ENCODE results near the gene TCF7. TPM values are rescaled to one million over a fixed set of nuclear protein-coding genes. Genes with fewer than 3 reads are reported as not detected.

The TCF7 gene
- total RNA-seq, 1 experiment from 2014 or later, result 16.8 TPM

GRCh38 chr5:134153657-134154056 is 39.2 kb downstream of the TCF7 start:
- Mint-ChIP-seq H3K27me3 (ENCODE audit: unreplicated experiment) (no peaks in the 10 kb centered on the region), H3K9me3 (ENCODE audit: low read depth, unreplicated experiment) (no peaks in the 10 kb centered on the region), H3K27ac (ENCODE audit: unreplicated experiment) (no peak overlapping the region), H3K4me3 (ENCODE audit: low read depth, unreplicated experiment) (no peak overlapping the region), H3K36me3 (ENCODE audit: insufficient read depth, unreplicated experiment) (peaks cover 49% of the 10 kb centered on the region), H3K4me1 (ENCODE audit: low read depth, unreplicated experiment) (peaks cover 50% of the 10 kb centered on the region)
- TF ChIP-seq CTCF (IDR thresholded peaks at IDR 0.05; ENCODE audit: unreplicated experiment), result no peak
- BruUV-seq (replicated peaks), result no TSS peak
- intact Hi-C loops (cut with micrococcal nuclease; ENCODE audit: unreplicated experiment), result no loop called here
- DNase-seq, result no peak
- CTCF ChIA-PET, result interaction anchor here (0.9 to 1.1 kb wide), 2 partner anchors 114 to 434 kb away, joined by 4 to 5 read pairs; no protein-coding TSS in a partner anchor

- Mint-ChIP-seq H3K4me3 (ENCODE audit: low read depth, unreplicated experiment) (no peak overlapping the region), H3K27me3 (ENCODE audit: unreplicated experiment) (no peaks in the 10 kb centered on the region), H3K36me3 (ENCODE audit: insufficient read depth, unreplicated experiment) (peaks cover 67% of the 10 kb centered on the region), H3K27ac (ENCODE audit: unreplicated experiment) (no peak overlapping the region), H3K9me3 (ENCODE audit: low read depth, unreplicated experiment) (no peaks in the 10 kb centered on the region), H3K4me1 (ENCODE audit: low read depth, unreplicated experiment) (no peaks in the 10 kb centered on the region)
- DNase-seq, result no peak
- CTCF ChIA-PET, result no interaction called here
- no peak for TF ChIP-seq CTCF (IDR thresholded peaks at IDR 0.05; ENCODE audit: unreplicated experiment)
- BruUV-seq (replicated peaks), result no TSS peak
- intact Hi-C loops (cut with micrococcal nuclease; ENCODE audit: unreplicated experiment), result no loop called here
Observed at GRCh38 chr5:134161513-134162395, 47.3 kb downstream of the TCF7 start.

- peaks cover 73% of the 10 kb centered on the region for H3K36me3 Mint-ChIP-seq (ENCODE audit: insufficient read depth, unreplicated experiment)
- no TSS peak for BruUV-seq (replicated peaks)
- no peaks in the 10 kb centered on the region for H3K9me3 Mint-ChIP-seq (ENCODE audit: low read depth, unreplicated experiment)
- intact Hi-C loops (cut with micrococcal nuclease; ENCODE audit: unreplicated experiment), result no loop called here
- no peak for DNase-seq
- H3K4me3 Mint-ChIP-seq (ENCODE audit: low read depth, unreplicated experiment), result no peak overlapping the region
- no peak overlapping the region for H3K27ac Mint-ChIP-seq (ENCODE audit: unreplicated experiment)
- no peaks in the 10 kb centered on the region for H3K27me3 Mint-ChIP-seq (ENCODE audit: unreplicated experiment)
- TF ChIP-seq CTCF (IDR thresholded peaks at IDR 0.05; ENCODE audit: unreplicated experiment), result no peak
- no peaks in the 10 kb centered on the region for H3K4me1 Mint-ChIP-seq (ENCODE audit: low read depth, unreplicated experiment)
- CTCF ChIA-PET, result interaction anchor here (0.6 kb wide), 1 partner anchor 141 kb away, joined by 7 read pairs; no protein-coding TSS in a partner anchor
Observed at GRCh38 chr5:134162592-134162991, 48.1 kb downstream of the TCF7 start.

- no peak for DNase-seq
- Mint-ChIP-seq H3K36me3 (ENCODE audit: insufficient read depth, unreplicated experiment) (peaks cover 86% of the 10 kb centered on the region), H3K9me3 (ENCODE audit: low read depth, unreplicated experiment) (no peaks in the 10 kb centered on the region), H3K4me3 (ENCODE audit: low read depth, unreplicated experiment) (no peak overlapping the region), H3K27ac (ENCODE audit: unreplicated experiment) (no peak overlapping the region), H3K4me1 (ENCODE audit: low read depth, unreplicated experiment) (peaks cover 23% of the 10 kb centered on the region), H3K27me3 (ENCODE audit: unreplicated experiment) (no peaks in the 10 kb centered on the region)
- no peak for TF ChIP-seq CTCF (IDR thresholded peaks at IDR 0.05; ENCODE audit: unreplicated experiment)
- intact Hi-C loops (cut with micrococcal nuclease; ENCODE audit: unreplicated experiment), result no loop called here
- BruUV-seq (replicated peaks), result no TSS peak
- CTCF ChIA-PET, result no interaction called here
Observed at GRCh38 chr5:134171972-134172371, 57.5 kb downstream of the TCF7 start.
